Activated CD4-positive, alpha-beta T cell treated with anti-CD3 and anti-CD28 coated beads, Interleukin-2, amount 10 ng/mL, durations not matched to agents 7 days and 5 days (primary cell): Measurements from ENCODE around the gene TRAPPC2B. TPM values are rescaled to one million over a fixed set of nuclear protein-coding genes. Genes with fewer than 3 reads are reported as not detected.

ENCODE experiments used
- total RNA-seq, 2 experiments: library from RNA; stranded (reverse); gene quantifications; one replicate each; pipeline ENCODE4 v1.2.3, GENCODE V29; 2021

Gene TRAPPC2B
- total RNA-seq, 2 experiments from 2014 or later: 9.0 to 10.3 TPM

Other genes starting within 250 kb of the TRAPPC2B start
- not detected for gene USP29, start 243.6 kb upstream of the TRAPPC2B start, total RNA-seq
- not detected for gene ZIM3, start 218.3 kb upstream of the TRAPPC2B start, total RNA-seq
- not detected for gene DUXA, start 196.1 kb upstream of the TRAPPC2B start, total RNA-seq
- 10 to 100 TPM; 30.9 to 37.4 TPM for gene ZNF264, start 172.1 kb upstream of the TRAPPC2B start, total RNA-seq
- 1 to 10 TPM in 1 of 2 experiments, under 1 TPM in 1; 0.81 to 1.9 TPM for gene AURKC, start 132.5 kb upstream of the TRAPPC2B start, total RNA-seq
- gene ZNF805, start 122.9 kb upstream of the TRAPPC2B start, total RNA-seq: 10 to 100 TPM; 10.9 to 11.2 TPM
- 10 to 100 TPM; 41.3 to 45.0 TPM for gene ZNF460, start 83.1 kb upstream of the TRAPPC2B start, total RNA-seq
- 1 to 10 TPM; 8.7 to 9.1 TPM for gene ZNF543, start 43.1 kb upstream of the TRAPPC2B start, total RNA-seq
- gene ZNF304, start 12.3 kb upstream of the TRAPPC2B start, total RNA-seq: 1 to 10 TPM; 9.0 TPM
- gene ZNF547, start within 50 bp of the TRAPPC2B start, total RNA-seq: 1 to 10 TPM; 4.6 TPM
- 10 to 100 TPM; 29.1 to 31.8 TPM for gene ZNF548, start 26.3 kb downstream of the TRAPPC2B start, total RNA-seq
- gene ZNF17, start 47.6 kb downstream of the TRAPPC2B start, total RNA-seq: 10 to 100 TPM; 14.3 to 15.7 TPM
- gene ZNF749, start 71.8 kb downstream of the TRAPPC2B start, total RNA-seq: 10 to 100 TPM; 11.2 to 12.5 TPM
- under 1 TPM; 0.15 to 0.21 TPM for gene VN1R1, start 93.6 kb downstream of the TRAPPC2B start, total RNA-seq
- 1 to 10 TPM; 9.0 to 9.2 TPM for gene ZNF772, start 114.0 kb downstream of the TRAPPC2B start, total RNA-seq
- gene ZNF419, start 124.2 kb downstream of the TRAPPC2B start, total RNA-seq: 10 to 100 TPM in 1 of 2 experiments, 1 to 10 TPM in 1; 9.8 to 11.4 TPM
- 10 to 100 TPM; 10.6 to 11.0 TPM for gene ZNF773, start 136.4 kb downstream of the TRAPPC2B start, total RNA-seq
- 1 to 10 TPM; 9.0 to 9.1 TPM for gene ZNF549, start 163.8 kb downstream of the TRAPPC2B start, total RNA-seq
- 10 to 100 TPM; 12.6 to 16.0 TPM for gene ZNF550, start 196.3 kb downstream of the TRAPPC2B start, total RNA-seq
- 1 to 10 TPM; 7.2 to 7.8 TPM for gene ZNF416, start 215.4 kb downstream of the TRAPPC2B start, total RNA-seq
- gene ZIK1, start 220.6 kb downstream of the TRAPPC2B start, total RNA-seq: 1 to 10 TPM; 8.2 to 8.4 TPM
- gene ZNF530, start 236.3 kb downstream of the TRAPPC2B start, total RNA-seq: 10 to 100 TPM; 10.3 to 12.1 TPM